Caco-2 (cell line): Measurements from ENCODE around the gene GUCY2C. TPM values are rescaled to one million over a fixed set of nuclear protein-coding genes. Genes with fewer than 3 reads are reported as not detected.

Source experiments
- BruUV-seq: library from RNA; stranded (reverse); fragments of 400-500 nt; replicated peaks from 2 replicates; lab custom pipeline; 2021; lab: Mats Ljungman, UMichigan
- CTCF ChIA-PET: fragments of 300-600 bp; sonication (Branson Sonifier 250); formaldehyde crosslinking; loops from one replicate; lab custom pipeline; 2022; ENCODE audit warnings: antibody characterized with exemption; lab: Charles Lee
- POLR2A ChIA-PET: fragments of 300-600 bp; sonication (Branson Sonifier 250); formaldehyde crosslinking; loops from one replicate; lab custom pipeline; 2022; ENCODE audit warnings: antibody characterized with exemption; lab: Charles Lee
- DNase-seq, 2 experiments: peaks; one replicate each; pipeline versions ENCODE4 v3.0.0 to v3.0.0-alpha.2; 2020 to 2022
- H3K27me3 ChIP-seq: replicated peaks from 2 replicates; pipeline ENCODE4 v1.6.0; 2011; ENCODE audit warnings: low read length; ENCODE audit not compliant: control insufficient read depth, insufficient read depth
- H3K36me3 ChIP-seq: 2 replicates; pipeline ENCODE4 v1.5.1; 2011; ENCODE audit warnings: low read length; ENCODE audit not compliant: control insufficient read depth, insufficient read depth
- H3K4me1 ChIP-seq: fragments of 250-450 bp; sonication (Bioruptor Pico); 2 replicates; pipeline ENCODE4 v1.5.1; 2020; ENCODE audit warnings: mild to moderate bottlenecking
- H3K4me3 ChIP-seq: 2 replicates; pipeline ENCODE4 v1.5.1; 2011; ENCODE audit warnings: low read depth, mild to moderate bottlenecking, control low read depth, low read length
- H3K9me3 ChIP-seq: fragments of 250-450 bp; sonication (Bioruptor Pico); 2 replicates; pipeline ENCODE4 v1.5.1; 2020; ENCODE audit warnings: mild to moderate bottlenecking, moderate library complexity
- H3K27ac Mint-ChIP-seq: one replicate; pipeline ENCODE4 v1.8.0; 2022; ENCODE audit warnings: mixed read lengths; ENCODE audit not compliant: unreplicated experiment
- H3K27me3 Mint-ChIP-seq: one replicate; pipeline ENCODE4 v1.8.0; 2022; ENCODE audit warnings: mixed read lengths; ENCODE audit not compliant: insufficient read depth, unreplicated experiment
- H3K36me3 Mint-ChIP-seq: one replicate; pipeline ENCODE4 v1.8.0; 2022; ENCODE audit warnings: mild to moderate bottlenecking, mixed read lengths; ENCODE audit not compliant: insufficient read depth, unreplicated experiment
- H3K4me1 Mint-ChIP-seq: one replicate; pipeline ENCODE4 v1.8.0; 2022; ENCODE audit warnings: low read depth, mixed read lengths; ENCODE audit not compliant: unreplicated experiment
- H3K4me3 Mint-ChIP-seq: one replicate; pipeline ENCODE4 v1.8.0; 2022; ENCODE audit warnings: mild to moderate bottlenecking, moderate library complexity, mixed read lengths; ENCODE audit not compliant: unreplicated experiment
- H3K9me3 Mint-ChIP-seq: one replicate; pipeline ENCODE4 v1.8.0; 2022; ENCODE audit warnings: mixed read lengths; ENCODE audit not compliant: unreplicated experiment
- intact Hi-C: fragments of 100-400 bp; cut with micrococcal nuclease; formaldehyde crosslinking; loops from one replicate; pipeline ENCODE4 v1.10.0; 2022; ENCODE audit not compliant: unreplicated experiment
- total RNA-seq: library from RNA; stranded (reverse); gene quantifications from 2 replicates; pipeline ENCODE4 v1.2.3, GENCODE V29; 2022
- TF ChIP-seq, protein P1 (sequence below), 2 experiments: fragments of 200-600 bp in 1 of 2; IDR thresholded peaks; 1 replicate in 1 of 2; 2 replicates in 1 of 2; pipeline versions ENCODE4 v1.5.1 to v1.8.0; 2011 to 2022; ENCODE audit warnings: antibody characterized with exemption in 1 of 2, control low read depth in 1 of 2, inconsistent platforms in 1 of 2, low read depth in 1 of 2, low read length in 1 of 2, mild to moderate bottlenecking in 1 of 2, moderate library complexity in 1 of 2; ENCODE audit not compliant: insufficient read depth in 1 of 2, severe bottlenecking in 1 of 2, unreplicated experiment in 1 of 2

Gene GUCY2C
- total RNA-seq, 1 experiment from 2014 or later = 2.4 TPM

DNA sequence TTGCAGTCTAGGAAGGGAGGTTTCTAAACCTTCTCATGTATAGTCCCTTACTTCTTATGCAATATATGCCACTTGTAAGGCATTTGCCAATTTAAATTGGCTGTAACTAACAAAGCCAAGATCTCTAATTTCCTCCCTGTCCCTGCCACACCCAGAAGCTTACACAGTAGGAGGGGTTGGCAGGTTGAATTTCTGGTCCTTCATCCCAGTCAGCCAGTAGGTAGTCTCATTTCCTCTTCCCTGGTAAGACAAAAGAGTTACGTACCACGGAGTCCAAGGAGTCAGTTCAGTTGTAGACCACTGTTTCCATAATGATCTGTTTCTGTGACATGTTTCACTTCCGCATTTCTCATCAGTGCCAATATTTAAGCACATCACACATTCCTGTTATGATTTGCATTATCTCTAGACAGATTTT lies 81.7 kb downstream of the GUCY2C start:
- POLR2A ChIA-PET = no interaction called here
- TF ChIP-seq, protein P1, sequence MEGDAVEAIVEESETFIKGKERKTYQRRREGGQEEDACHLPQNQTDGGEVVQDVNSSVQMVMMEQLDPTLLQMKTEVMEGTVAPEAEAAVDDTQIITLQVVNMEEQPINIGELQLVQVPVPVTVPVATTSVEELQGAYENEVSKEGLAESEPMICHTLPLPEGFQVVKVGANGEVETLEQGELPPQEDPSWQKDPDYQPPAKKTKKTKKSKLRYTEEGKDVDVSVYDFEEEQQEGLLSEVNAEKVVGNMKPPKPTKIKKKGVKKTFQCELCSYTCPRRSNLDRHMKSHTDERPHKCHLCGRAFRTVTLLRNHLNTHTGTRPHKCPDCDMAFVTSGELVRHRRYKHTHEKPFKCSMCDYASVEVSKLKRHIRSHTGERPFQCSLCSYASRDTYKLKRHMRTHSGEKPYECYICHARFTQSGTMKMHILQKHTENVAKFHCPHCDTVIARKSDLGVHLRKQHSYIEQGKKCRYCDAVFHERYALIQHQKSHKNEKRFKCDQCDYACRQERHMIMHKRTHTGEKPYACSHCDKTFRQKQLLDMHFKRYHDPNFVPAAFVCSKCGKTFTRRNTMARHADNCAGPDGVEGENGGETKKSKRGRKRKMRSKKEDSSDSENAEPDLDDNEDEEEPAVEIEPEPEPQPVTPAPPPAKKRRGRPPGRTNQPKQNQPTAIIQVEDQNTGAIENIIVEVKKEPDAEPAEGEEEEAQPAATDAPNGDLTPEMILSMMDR (IDR thresholded peaks at IDR 0.05; ENCODE audit: insufficient read depth in 1 of 2, low read depth in 1 of 2, low read length in 1 of 2, severe bottlenecking in 1 of 2, unreplicated experiment in 1 of 2) = no peak
- Histone ChIP-seq H3K27me3 (no peaks in the 10 kb centered on the region), H3K4me1 (peaks cover 13% of the 10 kb centered on the region), H3K4me3 (no peak overlapping the region), H3K36me3 (no peaks in the 10 kb centered on the region), H3K9me3 (no peaks in the 10 kb centered on the region; the same call in 1 of the 2 replicates)
- H3K4me3 Mint-ChIP-seq = no peak overlapping the region
- DNase-seq = no peak
- CTCF ChIA-PET = no interaction called here
- H3K9me3 Mint-ChIP-seq = peaks cover 23% of the 10 kb centered on the region
- no peaks in the 10 kb centered on the region for H3K27me3 Mint-ChIP-seq
- BruUV-seq = no TSS peak
- no peaks in the 10 kb centered on the region for H3K36me3 Mint-ChIP-seq
- no peak overlapping the region for H3K27ac Mint-ChIP-seq
- peaks cover 7% of the 10 kb centered on the region for H3K4me1 Mint-ChIP-seq
- intact Hi-C loops = no loop called here

DNA sequence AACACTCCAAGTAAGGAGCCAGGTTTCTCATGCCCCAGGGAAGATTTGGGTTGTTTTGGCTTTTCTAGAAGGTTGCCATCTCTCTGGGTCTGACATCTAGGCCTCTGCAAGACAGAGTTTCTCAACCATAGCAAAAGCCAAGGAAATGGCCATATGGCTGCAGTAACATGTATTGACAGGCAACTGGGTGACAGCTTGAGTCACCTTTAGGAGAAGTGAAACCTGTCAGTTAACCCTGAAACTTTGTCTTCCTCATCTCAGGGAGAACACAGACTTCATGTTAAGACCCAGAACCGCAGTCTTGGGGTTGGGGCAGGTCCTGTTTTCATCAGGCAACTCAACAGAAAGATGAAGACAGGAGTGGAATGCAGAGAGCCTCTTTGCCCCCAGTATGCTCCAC lies 82.7 kb downstream of the GUCY2C start:
- Histone ChIP-seq H3K9me3 (no peaks in the 10 kb centered on the region; the same call in 1 of the 2 replicates), H3K36me3 (no peaks in the 10 kb centered on the region), H3K4me1 (0 out of 2 replicates have a peak, but pooled peaks cover 6% of the 10 kb centered on the region), H3K4me3 (no peak overlapping the region), H3K27me3 (no peaks in the 10 kb centered on the region)
- Mint-ChIP-seq H3K9me3 (peaks cover 33% of the 10 kb centered on the region), H3K4me1 (no peaks in the 10 kb centered on the region), H3K4me3 (no peak overlapping the region), H3K27ac (no peak overlapping the region), H3K27me3 (no peaks in the 10 kb centered on the region), H3K36me3 (no peaks in the 10 kb centered on the region)
- ChIA-PET POLR2A (no interaction called here), CTCF (no interaction called here)
- BruUV-seq = no TSS peak
- intact Hi-C loops = no loop called here
- TF ChIP-seq, protein P1 (IDR thresholded peaks at IDR 0.05; ENCODE audit: insufficient read depth in 1 of 2, low read depth in 1 of 2, low read length in 1 of 2, severe bottlenecking in 1 of 2, unreplicated experiment in 1 of 2) = no peak
- no peak for DNase-seq

DNA sequence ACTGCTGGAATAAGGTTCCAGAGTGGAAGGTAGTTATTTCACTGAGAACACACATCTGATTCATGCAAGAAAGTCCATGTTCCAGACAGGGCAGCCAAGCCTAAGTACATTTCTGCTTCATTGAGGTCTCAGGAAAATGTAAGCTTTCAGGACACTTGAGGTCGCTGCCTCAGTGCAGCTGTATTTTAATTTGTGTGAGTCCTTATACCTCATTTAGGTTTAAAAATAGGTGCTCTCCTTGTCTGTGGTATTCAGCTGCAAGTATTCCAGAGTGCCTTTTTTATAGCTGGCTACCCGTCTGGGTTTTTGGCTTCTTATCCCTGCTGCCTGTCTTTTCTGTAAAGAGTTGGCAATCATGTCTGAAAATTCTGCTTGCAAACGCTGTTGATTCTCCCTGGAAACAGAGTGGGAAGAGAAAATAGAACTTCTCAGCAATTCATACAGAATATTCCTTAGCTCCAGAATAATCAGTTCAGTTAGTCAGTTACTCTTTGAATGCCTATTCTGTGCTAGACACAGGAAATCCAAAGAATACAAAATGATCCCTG lies 83.4 kb downstream of the GUCY2C start:
- intact Hi-C loops = no loop called here
- Mint-ChIP-seq H3K9me3 (peaks cover 40% of the 10 kb centered on the region), H3K4me1 (no peaks in the 10 kb centered on the region), H3K27me3 (no peaks in the 10 kb centered on the region), H3K36me3 (no peaks in the 10 kb centered on the region), H3K4me3 (no peak overlapping the region), H3K27ac (no peak overlapping the region)
- H3K4me3 ChIP-seq = no peak overlapping the region
- peaks cover 3% of the 10 kb centered on the region; the same call in 1 of the 2 replicates for H3K9me3 ChIP-seq
- ChIA-PET CTCF (no interaction called here), POLR2A (no interaction called here)
- H3K27me3 ChIP-seq = no peaks in the 10 kb centered on the region
- no peaks in the 10 kb centered on the region for H3K36me3 ChIP-seq
- no TSS peak for BruUV-seq
- H3K4me1 ChIP-seq = 0 out of 2 replicates have a peak, but pooled peaks cover 6% of the 10 kb centered on the region
- no peak for DNase-seq
- TF ChIP-seq, protein P1 (IDR thresholded peaks at IDR 0.05; ENCODE audit: insufficient read depth in 1 of 2, low read depth in 1 of 2, low read length in 1 of 2, severe bottlenecking in 1 of 2, unreplicated experiment in 1 of 2) = no peak
